GM21737 (cell line): ENCODE results near the gene PRDX5.

Experiments used
- ATAC-seq: cut with Tn5 transposase; IDR thresholded peaks from one replicate; pipeline ENCODE4 v1.9.1; 2021; ENCODE audit warnings: mild to moderate bottlenecking, moderate library complexity; ENCODE audit not compliant: unreplicated experiment

PRDX5 gene

GRCh38 chr11:64317961-64318765, at the start of gene PRDX5:
TSS of gene PRDX5 (plus strand) at chr11:64318121. CDS start at chr11:64318216, 95 bp downstream.
- peak; percentile 63 for ATAC-seq

GRCh38 chr11:64268893-64269539, 48.9 kb upstream of the PRDX5 start:
- ATAC-seq, result peak; percentile 17

- ATAC-seq, result peak; percentile 57
Measured at GRCh38 chr11:64269540-64270220, 48.2 kb upstream of the PRDX5 start.

DNA sequence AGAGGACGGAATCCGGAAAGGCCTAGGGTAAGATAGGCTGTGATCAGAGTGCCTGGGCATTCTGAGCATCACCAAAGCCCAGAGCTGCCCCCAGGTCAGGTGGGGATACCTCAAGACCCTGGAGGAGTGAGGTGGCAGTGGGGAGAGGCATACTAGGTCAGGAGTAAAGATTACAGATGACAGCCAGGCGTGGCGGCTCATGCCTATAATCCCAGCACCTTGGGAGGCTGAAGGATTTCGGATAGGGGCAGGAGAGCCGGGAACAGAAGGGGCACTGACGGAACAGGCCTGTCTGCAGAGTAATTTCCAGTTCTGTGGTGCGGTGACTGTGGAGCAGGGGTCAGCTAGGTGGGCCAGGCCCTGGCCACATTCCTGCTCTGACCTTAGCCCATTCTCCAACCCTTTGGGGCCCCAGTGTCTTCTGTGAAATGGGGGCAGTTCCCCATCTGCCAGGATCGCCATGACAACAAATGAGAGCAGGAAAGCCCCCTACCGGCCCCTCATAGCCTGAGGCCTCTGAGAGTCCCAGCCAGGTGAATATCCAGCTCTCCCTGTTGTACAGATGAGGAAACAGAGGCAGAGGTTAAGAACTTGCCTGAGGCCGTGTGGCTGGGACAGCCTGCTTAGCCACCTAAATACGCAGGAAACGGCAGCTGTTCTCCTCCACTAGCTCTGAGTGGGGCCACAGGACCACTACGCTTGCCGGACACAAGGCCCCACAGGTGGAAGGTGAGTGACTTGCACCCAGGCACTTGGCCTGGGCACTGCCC, 42.7 kb upstream of the PRDX5 start:
- ATAC-seq, result no peak

GRCh38 chr11:64275841-64276240, 42.1 kb upstream of the PRDX5 start:
- ATAC-seq, result no peak

GRCh38 chr11:64276653-64277431, 41.1 kb upstream of the PRDX5 start:
- no peak for ATAC-seq

GRCh38 chr11:64278576-64279190, 39.2 kb upstream of the PRDX5 start:
- ATAC-seq, result no peak

DNA sequence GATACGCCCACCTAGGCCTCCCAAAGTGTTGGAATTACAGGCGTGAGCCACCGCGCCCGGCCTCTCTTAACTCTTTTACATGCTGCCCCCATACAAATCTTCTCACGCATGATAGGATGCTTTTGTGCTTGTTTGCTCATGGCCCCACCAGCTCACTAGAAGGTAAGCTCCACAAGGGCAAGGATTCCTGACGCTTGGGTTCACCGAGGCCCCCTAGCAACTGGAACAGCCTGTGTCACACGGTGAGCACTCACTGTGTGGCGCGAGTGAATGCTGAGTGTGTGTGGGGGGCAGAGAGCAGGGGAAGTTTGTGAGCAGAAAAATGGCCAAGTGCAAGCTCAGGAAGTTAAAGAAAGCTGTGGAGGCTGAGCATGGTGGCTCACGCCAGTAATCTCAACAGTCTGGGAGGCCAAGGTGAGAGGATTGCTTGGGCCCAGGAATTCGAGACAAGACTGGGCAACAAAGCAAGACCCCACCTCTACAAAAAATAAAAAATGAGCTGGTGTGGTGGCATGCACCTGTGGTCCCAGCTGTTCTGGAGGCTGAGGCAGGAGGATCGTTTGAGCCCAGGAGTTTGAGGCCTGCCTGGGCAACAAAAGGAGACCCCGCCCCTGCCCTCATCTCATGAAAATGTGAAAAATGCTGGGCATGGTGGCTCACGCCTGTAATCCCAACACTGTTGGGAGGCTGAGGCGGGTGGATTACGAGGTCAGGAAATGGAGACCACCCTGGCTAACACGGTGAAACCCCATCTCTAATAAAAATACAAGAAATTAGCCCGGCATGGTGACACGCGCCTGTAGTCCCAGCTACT, 35.8 kb upstream of the PRDX5 start:
- ATAC-seq, result no peak

GRCh38 chr11:64283092-64283491, 34.8 kb upstream of the PRDX5 start:
- no peak for ATAC-seq

- peak; percentile 65 for ATAC-seq
Measured at GRCh38 chr11:64284048-64284961, 33.6 kb upstream of the PRDX5 start, which contains the start of gene BAD. TSS of gene BAD (minus strand) at chr11:64284665. CDS start at chr11:64284368, 297 bp downstream.

DNA sequence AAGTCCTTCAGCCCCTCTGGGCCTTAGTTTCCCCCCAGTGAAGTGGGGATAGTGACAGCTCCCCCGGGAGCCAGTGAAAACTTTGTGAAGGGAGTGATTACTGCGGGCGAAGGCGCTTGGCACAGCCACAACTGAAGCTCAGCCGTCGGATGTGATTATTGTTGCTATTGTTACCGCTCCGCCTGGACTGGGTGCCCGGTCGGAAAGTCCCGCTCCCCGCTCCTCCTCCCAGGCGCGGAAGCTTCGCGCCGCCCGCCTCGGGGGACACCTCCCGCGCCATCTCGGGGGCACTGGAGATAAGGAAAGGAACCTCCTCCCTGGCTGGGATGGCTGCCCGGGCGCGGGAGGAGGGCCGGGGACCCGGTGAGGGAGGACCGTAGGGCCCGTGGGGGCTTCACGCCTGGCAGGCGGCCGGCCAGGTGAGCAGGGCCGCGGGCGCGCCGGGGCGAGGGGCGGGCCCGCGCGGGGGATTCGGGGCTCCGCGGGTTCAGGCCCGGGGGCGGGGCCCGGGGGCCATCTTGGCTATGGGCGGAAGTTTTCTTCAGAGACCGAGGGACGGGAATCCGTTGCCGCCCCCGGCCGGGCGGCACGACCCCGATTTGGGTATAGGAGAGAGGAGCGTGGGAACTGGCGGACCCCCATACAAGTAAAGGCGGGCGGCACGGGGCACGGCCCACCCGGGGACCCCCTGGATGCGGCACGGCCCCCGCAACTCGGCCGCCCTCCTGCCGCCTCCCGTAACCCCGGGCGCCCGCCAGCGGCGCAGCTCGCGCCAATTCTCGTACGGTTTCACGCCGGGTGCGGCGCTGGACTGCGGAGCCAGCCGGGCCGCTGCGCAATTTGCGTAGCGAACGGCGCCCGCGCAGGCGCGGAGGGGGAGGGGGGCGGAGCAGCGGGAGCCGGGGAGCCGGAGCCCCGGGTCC, 32.7 kb upstream of the PRDX5 start, which contains the start of gene GPR137:
Gene GPR137, plus strand, starts transcription at position 887 of the 923 bp plus-strand sequence. CDS start 677 bp downstream, outside the sequence.
- ATAC-seq, result peak; percentile 49

GRCh38 chr11:64285885-64286800, 31.8 kb upstream of the PRDX5 start:
- ATAC-seq, result no peak

- ATAC-seq, result no peak
Measured at GRCh38 chr11:64286801-64287159, 31.1 kb upstream of the PRDX5 start.

- ATAC-seq, result no peak
Measured at GRCh38 chr11:64287676-64288352, 30.1 kb upstream of the PRDX5 start.

DNA sequence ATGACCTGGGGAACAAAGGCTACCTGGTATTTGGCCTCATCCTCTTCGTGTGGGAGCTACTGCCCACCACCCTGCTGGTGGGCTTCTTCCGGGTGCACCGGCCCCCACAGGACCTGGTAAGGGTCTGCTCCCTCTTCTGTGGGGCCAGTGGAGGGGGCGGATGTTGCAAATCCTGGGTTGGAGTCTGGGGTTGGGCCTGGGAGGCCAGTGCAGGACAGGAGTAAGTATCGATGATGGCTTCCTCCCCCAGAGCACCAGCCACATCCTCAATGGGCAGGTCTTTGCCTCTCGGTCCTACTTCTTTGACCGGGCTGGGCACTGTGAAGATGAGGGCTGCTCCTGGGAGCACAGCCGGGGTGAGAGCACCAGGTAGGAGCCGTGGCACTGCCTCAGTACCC, 29.6 kb upstream of the PRDX5 start:
- ATAC-seq, result no peak
